Measurements from ENCODE around the gene NREP.

- TF ChIP-seq POLR2A (IDR thresholded peaks at IDR 0.05) (no peak), CTCF (IDR thresholded peaks at IDR 0.05) (no peak)
Measured at GRCh38 chr5:111689357-111689935, 67.5 kb downstream of the NREP start.
